ENCODE measurements around the gene ATG7.

The ATG7 gene

GRCh38 chr3:11363715-11364114 is 91.5 kb downstream of the ATG7 start:
- TF ChIP-seq ZNF175 (tag by site-specific recombination; IDR thresholded peaks at IDR 0.05) (no peak), ZSCAN16 (tag by site-specific recombination; IDR thresholded peaks at IDR 0.05) (no peak), ZNF501 (tag by site-specific recombination; IDR thresholded peaks at IDR 0.05) (no peak)
- no peak overlapping the region for H3K27ac ChIP-seq (ENCODE audit: extremely low read depth, low read depth, low read length)
- H3K4me3 ChIP-seq (ENCODE audit: low read depth, low read length), result no peak overlapping the region
- no peaks in the 10 kb centered on the region for H3K9me3 ChIP-seq (ENCODE audit: control insufficient read depth, insufficient read depth, low read depth, low read length)
- peaks cover 30 to 56% of the 10 kb centered on the region in 2 experiments for H3K36me3 ChIP-seq (ENCODE audit: control insufficient read depth in 2 of 2, insufficient read depth in 1 of 2, low read length in 2 of 2)
- POLR2A ChIA-PET, result no interaction called here
- H3K4me1 ChIP-seq (ENCODE audit: control insufficient read depth, insufficient read depth, low read length), result no peaks in the 10 kb centered on the region; the same call in 1 of the 2 replicates
- CTCF ChIA-PET, result interaction anchor here (0.6 to 1.1 kb wide), 3 partner anchors 27 to 1106 kb away, joined by 3 to 4 read pairs (median 3); no protein-coding TSS in a partner anchor

GRCh38 chr3:11364181-11364580 is 92.0 kb downstream of the ATG7 start:
- no peak overlapping the region for H3K27ac ChIP-seq (ENCODE audit: extremely low read depth, low read depth, low read length)
- ChIA-PET POLR2A (no interaction called here), CTCF (interaction anchor here (0.6 to 1.1 kb wide), 2 partner anchors 27 to 1106 kb away, joined by 3 to 4 read pairs; no protein-coding TSS in a partner anchor)
- H3K4me3 ChIP-seq (ENCODE audit: low read depth, low read length), result no peak overlapping the region
- TF ChIP-seq, protein P1, sequence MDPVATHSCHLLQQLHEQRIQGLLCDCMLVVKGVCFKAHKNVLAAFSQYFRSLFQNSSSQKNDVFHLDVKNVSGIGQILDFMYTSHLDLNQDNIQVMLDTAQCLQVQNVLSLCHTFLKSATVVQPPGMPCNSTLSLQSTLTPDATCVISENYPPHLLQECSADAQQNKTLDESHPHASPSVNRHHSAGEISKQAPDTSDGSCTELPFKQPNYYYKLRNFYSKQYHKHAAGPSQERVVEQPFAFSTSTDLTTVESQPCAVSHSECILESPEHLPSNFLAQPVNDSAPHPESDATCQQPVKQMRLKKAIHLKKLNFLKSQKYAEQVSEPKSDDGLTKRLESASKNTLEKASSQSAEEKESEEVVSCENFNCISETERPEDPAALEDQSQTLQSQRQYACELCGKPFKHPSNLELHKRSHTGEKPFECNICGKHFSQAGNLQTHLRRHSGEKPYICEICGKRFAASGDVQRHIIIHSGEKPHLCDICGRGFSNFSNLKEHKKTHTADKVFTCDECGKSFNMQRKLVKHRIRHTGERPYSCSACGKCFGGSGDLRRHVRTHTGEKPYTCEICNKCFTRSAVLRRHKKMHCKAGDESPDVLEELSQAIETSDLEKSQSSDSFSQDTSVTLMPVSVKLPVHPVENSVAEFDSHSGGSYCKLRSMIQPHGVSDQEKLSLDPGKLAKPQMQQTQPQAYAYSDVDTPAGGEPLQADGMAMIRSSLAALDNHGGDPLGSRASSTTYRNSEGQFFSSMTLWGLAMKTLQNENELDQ (tag by site-specific recombination; IDR thresholded peaks at IDR 0.05; ENCODE audit: low read depth), result no peak
- TF ChIP-seq MEIS1 (CRISPR knock-in tag; IDR thresholded peaks at IDR 0.05; ENCODE audit: borderline replicate concordance) (no peak), ZSCAN5A (tag by site-specific recombination; IDR thresholded peaks at IDR 0.05) (no peak), ZNF133 (tag by site-specific recombination; IDR thresholded peaks at IDR 0.05) (no peak), ZNF560 (tag by site-specific recombination; IDR thresholded peaks at IDR 0.05; ENCODE audit: borderline replicate concordance) (no peak), ZNF561 (tag by site-specific recombination; IDR thresholded peaks at IDR 0.05; ENCODE audit: borderline replicate concordance) (no peak), PATZ1 (tag by site-specific recombination; IDR thresholded peaks at IDR 0.05) (no peak), GLIS1 (tag by site-specific recombination; IDR thresholded peaks at IDR 0.05) (no peak)
- TF ChIP-seq, protein P2, sequence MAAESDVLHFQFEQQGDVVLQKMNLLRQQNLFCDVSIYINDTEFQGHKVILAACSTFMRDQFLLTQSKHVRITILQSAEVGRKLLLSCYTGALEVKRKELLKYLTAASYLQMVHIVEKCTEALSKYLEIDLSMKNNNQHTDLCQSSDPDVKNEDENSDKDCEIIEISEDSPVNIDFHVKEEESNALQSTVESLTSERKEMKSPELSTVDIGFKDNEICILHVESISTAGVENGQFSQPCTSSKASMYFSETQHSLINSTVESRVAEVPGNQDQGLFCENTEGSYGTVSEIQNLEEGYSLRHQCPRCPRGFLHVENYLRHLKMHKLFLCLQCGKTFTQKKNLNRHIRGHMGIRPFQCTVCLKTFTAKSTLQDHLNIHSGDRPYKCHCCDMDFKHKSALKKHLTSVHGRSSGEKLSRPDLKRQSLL (tag by site-specific recombination; IDR thresholded peaks at IDR 0.05), result no peak
- H3K36me3 ChIP-seq (ENCODE audit: control insufficient read depth in 2 of 2, insufficient read depth in 1 of 2, low read length in 2 of 2), result peaks cover 30 to 56% of the 10 kb centered on the region in 2 experiments
- H3K4me1 ChIP-seq (ENCODE audit: control insufficient read depth, insufficient read depth, low read length), result no peaks in the 10 kb centered on the region; the same call in 1 of the 2 replicates
- no peaks in the 10 kb centered on the region for H3K9me3 ChIP-seq (ENCODE audit: control insufficient read depth, insufficient read depth, low read depth, low read length)

- H3K4me1 ChIP-seq (ENCODE audit: control insufficient read depth, insufficient read depth, low read length), result peaks cover 4% of the 10 kb centered on the region; the same call in 1 of the 2 replicates
- ChIA-PET POLR2A (no interaction called here), CTCF (no interaction called here)
- no peak for TF ChIP-seq ZNF664 (tag by site-specific recombination; IDR thresholded peaks at IDR 0.05)
- TF ChIP-seq ZNF837 (tag by site-specific recombination; IDR thresholded peaks at IDR 0.05), result no peak
- no peak for TF ChIP-seq ZNF548 (tag by site-specific recombination; IDR thresholded peaks at IDR 0.05)
- TF ChIP-seq MZF1 (tag by site-specific recombination; IDR thresholded peaks at IDR 0.05; ENCODE audit: borderline replicate concordance), result no peak
- no peak for TF ChIP-seq ZNF121 (tag by site-specific recombination; IDR thresholded peaks at IDR 0.05)
- TF ChIP-seq ZNF843 (tag by site-specific recombination; IDR thresholded peaks at IDR 0.05), result no peak
- no peak for TF ChIP-seq ZBTB48 (tag by site-specific recombination; IDR thresholded peaks at IDR 0.05)
- H3K4me3 ChIP-seq (ENCODE audit: low read depth, low read length), result no peak overlapping the region
- no peaks in the 10 kb centered on the region for H3K9me3 ChIP-seq (ENCODE audit: control insufficient read depth, insufficient read depth, low read depth, low read length)
- peak overlapping the region; percentile 32; the same call in 1 of the 2 replicates for H3K27ac ChIP-seq (ENCODE audit: extremely low read depth, low read depth, low read length)
- H3K36me3 ChIP-seq (ENCODE audit: control insufficient read depth in 2 of 2, insufficient read depth in 1 of 2, low read length in 2 of 2), result peaks cover 14 to 48% of the 10 kb centered on the region in 2 experiments
Observed at GRCh38 chr3:11367143-11367693, 95.0 kb downstream of the ATG7 start.
